PFSK-1 (cell line): ENCODE results near the gene PXMP2.

Source experiments
- POLR2AphosphoS5 ChIP-seq: IDR thresholded peaks from 2 replicates; pipeline ENCODE4 v1.6.1; 2012; ENCODE audit warnings: low read depth, mild to moderate bottlenecking, control low read depth, low read length, moderate library complexity
- REST ChIP-seq, 2 experiments: IDR thresholded peaks; 2 replicates each; pipeline versions ENCODE4 v1.6.1 to v1.8.0; 2011 to 2012; ENCODE audit warnings: low read depth in 2 of 2, low read length in 2 of 2, control low read depth in 1 of 2, inconsistent platforms in 1 of 2, mild to moderate bottlenecking in 1 of 2, moderate library complexity in 1 of 2; ENCODE audit not compliant: insufficient read depth in 1 of 2
- SIN3A ChIP-seq: IDR thresholded peaks from 2 replicates; pipeline ENCODE4 v1.6.1; 2012; ENCODE audit warnings: mild to moderate bottlenecking, low read length, moderate library complexity, borderline replicate concordance; ENCODE audit not compliant: insufficient read depth

GRCh38 chr12:132724506-132725241, 37.3 kb downstream of the PXMP2 start:
- no peak for TF ChIP-seq SIN3A
- TF ChIP-seq REST (IDR thresholded peaks at IDR 0.05; ENCODE audit: insufficient read depth in 1 of 2, low read depth in 2 of 2, low read length in 2 of 2), result no peak
- TF ChIP-seq POLR2AphosphoS5, result no peak
